Measurements from ENCODE around the gene TNFSF12.
A peak's percentile ranks its signal among the peaks of the same experiment; 100 is the strongest.

The TNFSF12 gene

GRCh38 chr17:7575481-7575883 is 26.6 kb downstream of the TNFSF12 start:
- peak overlapping the region; percentile 18; the same call in 1 of the 2 replicates for H3K27ac ChIP-seq

DNA sequence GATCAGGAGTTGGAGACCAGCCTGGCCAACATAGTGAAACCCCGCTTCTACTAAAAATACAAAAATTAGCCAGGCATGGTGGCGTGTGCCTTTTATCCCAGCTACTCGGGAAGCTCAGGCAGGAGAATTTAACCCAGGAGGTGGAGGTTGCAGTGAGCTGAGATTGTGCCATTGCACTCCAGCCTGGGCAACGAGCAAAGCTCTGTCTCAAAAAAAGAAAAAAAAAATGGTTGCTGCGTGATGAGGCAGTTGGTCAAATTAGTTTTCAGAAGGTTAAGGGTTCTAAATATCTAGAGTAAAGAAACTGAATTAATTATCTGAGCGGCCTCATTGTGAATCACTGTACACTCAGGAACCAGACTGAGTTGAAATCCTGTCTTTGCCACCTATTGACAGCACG is 27.1 kb downstream of the TNFSF12 start:
- Histone ChIP-seq H3K9ac (no peak overlapping the region; the same call in 1 of the 2 replicates), H3K36me3 (ENCODE audit: insufficient read depth) (no peaks in the 10 kb centered on the region), H3K79me2 (ENCODE audit: insufficient read depth, low read depth) (peaks cover 31% of the 10 kb centered on the region), H3K27ac (no peak overlapping the region; the same call in 1 of the 2 replicates), H2AFZ (ENCODE audit: low read depth) (no peak overlapping the region), H3K4me1 (ENCODE audit: low read depth, poor library complexity, severe bottlenecking) (peaks cover 22% of the 10 kb centered on the region), H4K20me1 (ENCODE audit: insufficient read depth) (no peaks in the 10 kb centered on the region), H3K4me3 (IDR thresholded peaks at IDR 0.05; ENCODE audit: insufficient read depth, low read depth, low read length) (no peak overlapping the region), H3K4me2 (no peak overlapping the region), H3K27me3 (ENCODE audit: insufficient read depth, low read depth) (no peaks in the 10 kb centered on the region)
- TF ChIP-seq, protein P1, sequence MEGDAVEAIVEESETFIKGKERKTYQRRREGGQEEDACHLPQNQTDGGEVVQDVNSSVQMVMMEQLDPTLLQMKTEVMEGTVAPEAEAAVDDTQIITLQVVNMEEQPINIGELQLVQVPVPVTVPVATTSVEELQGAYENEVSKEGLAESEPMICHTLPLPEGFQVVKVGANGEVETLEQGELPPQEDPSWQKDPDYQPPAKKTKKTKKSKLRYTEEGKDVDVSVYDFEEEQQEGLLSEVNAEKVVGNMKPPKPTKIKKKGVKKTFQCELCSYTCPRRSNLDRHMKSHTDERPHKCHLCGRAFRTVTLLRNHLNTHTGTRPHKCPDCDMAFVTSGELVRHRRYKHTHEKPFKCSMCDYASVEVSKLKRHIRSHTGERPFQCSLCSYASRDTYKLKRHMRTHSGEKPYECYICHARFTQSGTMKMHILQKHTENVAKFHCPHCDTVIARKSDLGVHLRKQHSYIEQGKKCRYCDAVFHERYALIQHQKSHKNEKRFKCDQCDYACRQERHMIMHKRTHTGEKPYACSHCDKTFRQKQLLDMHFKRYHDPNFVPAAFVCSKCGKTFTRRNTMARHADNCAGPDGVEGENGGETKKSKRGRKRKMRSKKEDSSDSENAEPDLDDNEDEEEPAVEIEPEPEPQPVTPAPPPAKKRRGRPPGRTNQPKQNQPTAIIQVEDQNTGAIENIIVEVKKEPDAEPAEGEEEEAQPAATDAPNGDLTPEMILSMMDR (conservative IDR thresholded peaks at IDR 0.05; ENCODE audit: low read depth, low read length) = no peak

More at GRCh38 chr17:7575481-7575883, 26.6 kb downstream of the TNFSF12 start:
- TF ChIP-seq, protein P1 (conservative IDR thresholded peaks at IDR 0.05; ENCODE audit: low read depth, low read length) = no peak
- Histone ChIP-seq H2AFZ (ENCODE audit: low read depth) (no peak overlapping the region), H3K4me1 (ENCODE audit: low read depth, poor library complexity, severe bottlenecking) (peaks cover 22% of the 10 kb centered on the region), H3K36me3 (ENCODE audit: insufficient read depth) (no peaks in the 10 kb centered on the region), H3K27me3 (ENCODE audit: insufficient read depth, low read depth) (no peaks in the 10 kb centered on the region), H3K4me3 (IDR thresholded peaks at IDR 0.05; ENCODE audit: insufficient read depth, low read depth, low read length) (no peak overlapping the region), H3K79me2 (ENCODE audit: insufficient read depth, low read depth) (peaks cover 31% of the 10 kb centered on the region), H3K9ac (no peak overlapping the region; the same call in 1 of the 2 replicates), H3K4me2 (no peak overlapping the region; the same call in 1 of the 2 replicates), H4K20me1 (ENCODE audit: insufficient read depth) (no peaks in the 10 kb centered on the region)

GRCh38 chr17:7576432-7576937 is 27.6 kb downstream of the TNFSF12 start:
- Histone ChIP-seq H3K9ac (no peak overlapping the region), H3K79me2 (ENCODE audit: insufficient read depth, low read depth) (peaks cover 31% of the 10 kb centered on the region), H3K27me3 (ENCODE audit: insufficient read depth, low read depth) (no peaks in the 10 kb centered on the region), H3K4me1 (ENCODE audit: low read depth, poor library complexity, severe bottlenecking) (peaks cover 22% of the 10 kb centered on the region), H3K4me2 (no peak overlapping the region), H4K20me1 (ENCODE audit: insufficient read depth) (no peaks in the 10 kb centered on the region), H3K27ac (no peak overlapping the region; the same call in 1 of the 2 replicates), H3K4me3 (IDR thresholded peaks at IDR 0.05; ENCODE audit: insufficient read depth, low read depth, low read length) (no peak overlapping the region), H3K36me3 (ENCODE audit: insufficient read depth) (no peaks in the 10 kb centered on the region), H2AFZ (ENCODE audit: low read depth) (no peak overlapping the region)
- TF ChIP-seq, protein P1 (conservative IDR thresholded peaks at IDR 0.05; ENCODE audit: low read depth, low read length) = no peak

DNA sequence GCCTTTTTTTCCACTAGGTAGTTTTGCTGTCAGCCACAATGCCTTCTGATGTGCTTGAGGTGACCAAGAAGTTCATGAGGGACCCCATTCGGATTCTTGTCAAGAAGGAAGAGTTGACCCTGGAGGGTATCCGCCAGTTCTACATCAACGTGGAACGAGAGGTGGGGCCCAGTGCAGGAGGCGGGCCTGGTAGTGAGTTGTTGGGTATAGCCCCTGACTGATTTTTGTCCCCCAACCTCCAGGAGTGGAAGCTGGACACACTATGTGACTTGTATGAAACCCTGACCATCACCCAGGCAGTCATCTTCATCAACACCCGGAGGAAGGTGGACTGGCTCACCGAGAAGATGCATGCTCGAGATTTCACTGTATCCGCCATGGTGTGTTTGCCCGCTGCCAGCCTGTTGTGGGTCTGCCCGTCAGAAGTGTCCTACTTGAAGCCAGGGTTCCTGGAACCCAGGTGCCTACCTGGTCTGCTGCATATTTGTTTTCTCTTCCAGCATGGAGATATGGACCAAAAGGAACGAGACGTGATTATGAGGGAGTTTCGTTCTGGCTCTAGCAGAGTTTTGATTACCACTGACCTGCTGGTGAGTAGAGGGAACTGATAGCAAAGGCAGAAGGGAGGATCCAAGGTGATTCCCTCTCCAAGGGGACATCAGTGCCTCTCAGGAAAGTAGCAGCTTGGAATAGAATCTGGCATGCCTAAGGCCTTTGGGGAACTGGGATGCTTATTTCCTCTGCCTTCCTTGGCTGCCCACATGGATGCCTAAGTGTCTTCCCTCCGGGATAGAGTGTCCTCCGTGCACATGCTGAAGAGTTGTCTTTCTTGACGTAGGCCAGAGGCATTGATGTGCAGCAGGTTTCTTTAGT is 28.7 kb downstream of the TNFSF12 start:
- Histone ChIP-seq H2AFZ (ENCODE audit: low read depth) (no peak overlapping the region), H3K79me2 (ENCODE audit: insufficient read depth, low read depth) (peaks cover 31% of the 10 kb centered on the region), H3K4me1 (ENCODE audit: low read depth, poor library complexity, severe bottlenecking) (peaks cover 22% of the 10 kb centered on the region), H3K36me3 (ENCODE audit: insufficient read depth) (no peaks in the 10 kb centered on the region), H4K20me1 (ENCODE audit: insufficient read depth) (no peaks in the 10 kb centered on the region), H3K27ac (no peak overlapping the region), H3K4me2 (no peak overlapping the region), H3K27me3 (ENCODE audit: insufficient read depth, low read depth) (no peaks in the 10 kb centered on the region), H3K9ac (no peak overlapping the region), H3K4me3 (IDR thresholded peaks at IDR 0.05; ENCODE audit: insufficient read depth, low read depth, low read length) (no peak overlapping the region)
- TF ChIP-seq, protein P1 (conservative IDR thresholded peaks at IDR 0.05; ENCODE audit: low read depth, low read length) = no peak
